Epithelial cell of proximal tubule (primary cell): ENCODE measurements around the gene ARL4C. TPM values are rescaled to one million over a fixed set of nuclear protein-coding genes. Genes with fewer than 3 reads are reported as not detected.

Experiments used
- DNase-seq: peaks from one replicate; pipeline ENCODE4 v3.0.0-alpha.2; 2011; ENCODE audit warnings: low read depth
- H3K4me3 ChIP-seq: 2 replicates; pipeline ENCODE4 v1.5.1; 2011; ENCODE audit warnings: low read depth, mild to moderate bottlenecking, low read length
- total RNA-seq: library from RNA; depleted of rRNA; stranded (reverse); fragments of >200 nt; gene quantifications from 2 replicates; pipeline ENCODE4 v1.2.3, GENCODE V29; 2015
- TF ChIP-seq, protein P1 (sequence below): conservative IDR thresholded peaks from 2 replicates; pipeline ENCODE4 v1.5.1; 2012; ENCODE audit warnings: low read depth, mild to moderate bottlenecking, low read length

ARL4C gene
- total RNA-seq, 1 donor from 2014 or later, result 123 TPM

GRCh38 chr2:234514873-234515638 lies 18.2 kb upstream of the ARL4C start:
- no peak for DNase-seq
- H3K4me3 ChIP-seq, result no peak overlapping the region
- TF ChIP-seq, protein P1, sequence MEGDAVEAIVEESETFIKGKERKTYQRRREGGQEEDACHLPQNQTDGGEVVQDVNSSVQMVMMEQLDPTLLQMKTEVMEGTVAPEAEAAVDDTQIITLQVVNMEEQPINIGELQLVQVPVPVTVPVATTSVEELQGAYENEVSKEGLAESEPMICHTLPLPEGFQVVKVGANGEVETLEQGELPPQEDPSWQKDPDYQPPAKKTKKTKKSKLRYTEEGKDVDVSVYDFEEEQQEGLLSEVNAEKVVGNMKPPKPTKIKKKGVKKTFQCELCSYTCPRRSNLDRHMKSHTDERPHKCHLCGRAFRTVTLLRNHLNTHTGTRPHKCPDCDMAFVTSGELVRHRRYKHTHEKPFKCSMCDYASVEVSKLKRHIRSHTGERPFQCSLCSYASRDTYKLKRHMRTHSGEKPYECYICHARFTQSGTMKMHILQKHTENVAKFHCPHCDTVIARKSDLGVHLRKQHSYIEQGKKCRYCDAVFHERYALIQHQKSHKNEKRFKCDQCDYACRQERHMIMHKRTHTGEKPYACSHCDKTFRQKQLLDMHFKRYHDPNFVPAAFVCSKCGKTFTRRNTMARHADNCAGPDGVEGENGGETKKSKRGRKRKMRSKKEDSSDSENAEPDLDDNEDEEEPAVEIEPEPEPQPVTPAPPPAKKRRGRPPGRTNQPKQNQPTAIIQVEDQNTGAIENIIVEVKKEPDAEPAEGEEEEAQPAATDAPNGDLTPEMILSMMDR, result no peak

- no peak for DNase-seq
- no peak overlapping the region for H3K4me3 ChIP-seq
- TF ChIP-seq, protein P1, result no peak
Measured at GRCh38 chr2:234514099-234514498, 17.2 kb upstream of the ARL4C start.

DNA sequence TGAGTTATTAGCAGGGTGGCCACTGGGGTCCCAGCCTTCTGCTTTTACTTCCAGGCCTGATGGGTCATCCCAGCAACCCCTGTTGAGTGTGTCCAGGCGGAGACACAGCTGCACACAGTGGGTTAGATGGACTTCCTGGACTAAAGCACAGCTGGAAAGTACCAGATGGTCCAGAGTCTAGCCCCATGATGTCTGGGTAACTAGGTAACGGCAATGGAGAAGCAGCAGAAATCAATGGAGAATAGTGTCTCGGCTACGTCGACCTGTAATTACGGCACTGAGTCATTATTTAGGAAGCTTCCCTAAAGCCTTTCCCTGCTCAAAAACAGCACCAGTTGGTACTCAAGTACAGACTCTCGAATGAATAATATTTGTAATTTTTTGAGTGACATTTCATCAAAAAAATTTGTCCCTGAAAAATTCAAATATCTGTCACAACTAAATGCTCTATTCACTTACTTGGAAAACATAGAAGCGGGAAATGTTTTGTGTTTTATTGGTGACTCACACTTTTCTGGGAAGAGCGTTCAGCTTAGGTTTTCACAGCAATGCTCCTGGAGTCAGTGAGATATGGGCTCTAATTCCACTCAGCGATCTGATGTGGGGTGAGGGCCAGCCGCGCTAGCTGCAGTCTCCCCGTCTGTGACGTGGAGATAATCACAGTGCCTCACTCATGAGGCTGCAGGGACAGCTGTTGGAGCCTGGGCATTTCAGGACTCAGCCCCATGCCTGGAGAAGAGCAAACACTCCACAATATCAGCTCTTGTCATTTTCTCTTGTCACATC lies 16.2 kb upstream of the ARL4C start:
- no peak overlapping the region for H3K4me3 ChIP-seq
- DNase-seq, result no peak
- TF ChIP-seq, protein P1, result no peak

GRCh38 chr2:234502919-234503285 lies 6.0 kb upstream of the ARL4C start:
- H3K4me3 ChIP-seq, result no peak overlapping the region
- DNase-seq, result no peak
- TF ChIP-seq, protein P1, result no peak

- peak; percentile 52 for DNase-seq
- H3K4me3 ChIP-seq, result no peak overlapping the region
- TF ChIP-seq, protein P1, result no peak
Measured at GRCh38 chr2:234502285-234502918, 5.5 kb upstream of the ARL4C start.

DNA sequence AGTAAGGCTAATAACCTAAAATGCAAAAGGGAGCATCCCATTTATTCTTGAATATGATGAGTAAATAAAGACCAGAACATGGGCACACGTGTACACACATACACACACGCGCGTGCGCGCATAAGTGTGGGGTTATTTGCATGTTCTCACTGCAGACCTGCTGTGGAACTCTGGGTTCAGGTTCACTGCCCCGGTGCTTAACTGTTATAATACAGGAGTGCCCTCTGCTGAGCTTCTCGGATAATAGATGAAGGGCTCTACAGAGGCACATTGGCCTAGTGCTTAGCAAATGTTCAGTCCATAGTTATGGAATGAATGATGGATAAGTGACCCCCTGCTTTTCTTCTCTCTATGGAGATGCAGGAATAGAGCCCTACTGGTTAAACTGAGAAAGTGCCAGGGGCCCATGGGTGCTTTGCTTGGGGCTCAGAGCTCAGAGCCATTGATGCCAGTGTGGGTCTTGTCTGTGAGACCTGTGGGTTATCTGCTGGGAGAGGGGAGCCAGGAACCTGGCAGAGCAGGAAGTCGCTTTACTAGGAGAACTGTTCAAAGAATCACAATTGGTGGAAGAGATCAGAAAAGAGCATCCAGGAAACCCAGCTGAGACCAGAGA lies 3.6 kb upstream of the ARL4C start:
- TF ChIP-seq, protein P1, result peak; percentile 77
- DNase-seq, result peak; percentile 31

More for the DNA sequence above, 3.6 kb upstream of the ARL4C start:
- no peak overlapping the region for H3K4me3 ChIP-seq
